Activated CD4-positive, alpha-beta T cell treated with anti-CD3 and anti-CD28 coated beads, Interleukin-10, Interleukin-2, amounts not matched to agents 100 ng/mL and 50 ng/mL, durations not matched to agents 16 hours and 8 hours (primary cell): Measurements from ENCODE around the gene SNX25.
"Not testable (repeated sequence)": the region's sequence is repeated elsewhere in the genome, so short reads cannot be mapped to it uniquely, and the experiment has no call there.

Experiments
- DNase-seq: peaks from one replicate; pipeline ENCODE4 v3.0.0-alpha.2; 2020

Gene SNX25

DNA sequence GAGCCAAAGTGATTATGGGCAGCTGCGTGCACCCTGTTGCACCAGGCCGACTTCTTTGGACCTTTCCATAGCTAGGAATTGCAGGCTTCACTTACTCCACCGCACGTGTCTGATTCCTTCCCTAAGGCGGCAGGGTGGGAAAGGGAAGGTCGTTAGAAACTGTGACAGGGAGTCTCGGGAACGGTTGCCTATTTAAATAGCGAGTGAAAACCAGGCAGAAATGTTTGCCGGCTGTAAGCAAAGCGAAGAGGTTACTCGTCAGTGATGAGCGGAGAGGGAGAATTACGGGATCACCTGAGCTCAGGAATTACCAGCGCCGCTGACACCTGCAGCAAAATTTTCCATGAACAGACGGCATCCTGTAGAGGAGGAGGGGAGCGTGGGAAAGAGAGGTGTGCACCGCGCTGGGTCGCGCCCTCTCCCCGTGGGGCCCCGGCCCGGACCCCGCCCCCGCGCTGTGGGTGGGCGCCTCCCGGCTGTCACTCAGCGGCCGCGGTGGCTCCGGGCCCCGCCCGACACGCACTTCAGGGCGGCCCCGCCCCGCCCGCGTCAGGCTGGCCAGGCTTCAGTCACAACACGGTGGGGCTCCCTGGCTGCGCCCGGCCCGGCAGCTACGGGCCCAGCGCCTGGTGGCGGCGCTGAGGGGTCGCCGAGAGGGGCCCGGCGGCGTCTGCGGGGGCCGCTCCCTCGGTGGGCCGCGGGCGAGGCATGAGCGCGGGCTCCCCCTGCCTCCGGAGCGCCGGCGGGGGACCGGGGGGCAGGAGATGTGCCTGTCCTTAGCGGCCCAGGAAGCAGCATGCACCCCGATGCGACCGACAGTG lies at the start of gene SNX25:
Gene SNX25 (plus strand): TSS at position 568 of the 821 bp plus-strand sequence. CDS start 229 bp downstream, at position 797.
- DNase-seq, result peak; percentile 94

DNA sequence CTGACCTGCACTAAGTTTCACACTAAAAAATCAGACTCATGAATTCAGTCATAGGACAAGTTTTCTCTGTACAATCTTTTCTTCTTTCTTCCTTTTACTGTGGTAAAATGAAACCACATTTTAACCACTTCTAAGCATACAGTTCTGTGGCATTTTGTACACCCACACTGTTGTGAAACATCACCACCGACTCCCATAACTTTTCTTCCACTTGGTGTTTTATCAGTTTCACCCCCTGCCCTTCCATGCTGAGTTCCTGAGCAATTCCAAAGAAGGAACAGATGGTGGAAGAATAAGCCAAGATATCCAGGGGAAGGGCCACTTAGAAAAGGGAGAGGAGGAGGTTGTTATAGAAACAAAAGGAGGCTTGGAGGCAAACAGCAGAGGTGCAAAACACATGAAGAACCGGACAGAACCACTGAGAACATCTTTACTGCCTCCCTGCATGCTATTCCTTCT lies 43.8 kb upstream of the SNX25 start:
- DNase-seq, result peak; percentile 81

DNA sequence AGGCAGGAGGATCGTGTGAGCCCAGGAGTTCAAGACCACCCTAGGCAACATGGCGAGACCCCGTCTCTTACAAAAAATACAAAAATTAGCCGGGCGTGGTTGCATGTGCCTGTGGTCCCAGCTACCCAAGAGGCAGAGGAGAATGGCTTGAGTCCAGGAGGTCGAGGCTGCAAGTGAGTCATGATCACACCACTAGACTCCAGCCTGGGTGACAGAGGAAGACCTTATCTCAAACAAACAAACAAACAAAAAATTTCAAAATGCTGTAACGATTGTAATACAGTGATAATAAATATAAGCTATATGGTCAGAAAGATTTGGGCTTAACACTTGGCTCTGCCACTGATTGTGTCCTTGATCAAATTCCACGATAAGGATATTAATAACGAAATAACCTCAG lies 42.2 kb upstream of the SNX25 start:
- no peak for DNase-seq

DNA sequence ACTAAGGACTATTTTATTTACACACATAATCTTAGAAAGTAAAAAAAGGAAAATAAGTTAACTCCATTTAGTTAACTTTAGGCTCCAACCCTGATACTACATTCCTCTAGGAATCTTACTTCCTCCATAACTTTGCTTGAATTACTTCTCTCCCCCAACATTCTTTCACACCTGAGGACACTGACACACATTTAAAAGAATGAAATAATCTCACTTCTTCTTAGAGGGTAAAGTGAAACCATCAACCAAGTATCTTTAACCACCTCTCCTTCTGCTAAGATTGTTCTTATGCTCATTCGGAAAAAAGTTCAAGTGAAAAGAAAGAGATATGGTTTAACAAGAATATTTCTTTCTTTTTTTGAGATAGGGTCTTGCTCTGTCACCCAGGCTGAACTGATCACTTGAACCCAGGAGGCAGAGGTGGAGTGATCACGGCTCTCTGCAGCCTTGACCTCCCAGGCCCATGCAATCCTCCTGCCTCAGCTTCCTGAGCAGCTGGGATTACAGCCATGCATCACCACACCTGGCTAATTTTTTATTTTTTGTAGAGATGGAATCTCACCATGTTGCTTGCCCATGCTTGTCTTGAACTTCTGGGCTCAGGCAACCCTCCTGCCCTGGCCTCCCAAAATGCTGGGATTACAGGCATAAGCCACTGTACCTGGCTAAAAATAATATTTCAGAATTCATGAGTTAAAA lies 37.9 kb upstream of the SNX25 start:
- DNase-seq, result no peak

DNA sequence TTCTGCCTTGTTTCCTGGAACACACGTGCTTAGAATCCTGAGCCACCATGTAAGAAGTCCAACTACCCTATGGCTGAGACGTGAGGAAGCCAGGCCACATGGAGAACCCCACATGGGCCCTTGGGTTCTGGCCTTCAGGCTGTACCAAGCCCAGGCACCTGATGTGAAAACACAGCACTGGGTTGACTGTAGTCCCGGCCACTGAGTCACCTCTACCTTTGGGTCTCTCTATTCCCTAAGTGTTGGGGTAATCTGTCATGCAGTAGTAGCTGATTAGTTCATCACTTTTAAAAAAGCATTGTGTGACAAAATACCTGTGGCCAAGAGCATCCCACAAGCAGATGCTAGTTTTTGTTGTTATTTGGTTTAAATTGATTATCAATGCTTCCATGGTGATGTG lies 29.9 kb upstream of the SNX25 start:
- DNase-seq, result peak; percentile 10

- DNase-seq, result no peak
Measured at GRCh38 chr4:185182239-185182638, 27.2 kb upstream of the SNX25 start.

DNA sequence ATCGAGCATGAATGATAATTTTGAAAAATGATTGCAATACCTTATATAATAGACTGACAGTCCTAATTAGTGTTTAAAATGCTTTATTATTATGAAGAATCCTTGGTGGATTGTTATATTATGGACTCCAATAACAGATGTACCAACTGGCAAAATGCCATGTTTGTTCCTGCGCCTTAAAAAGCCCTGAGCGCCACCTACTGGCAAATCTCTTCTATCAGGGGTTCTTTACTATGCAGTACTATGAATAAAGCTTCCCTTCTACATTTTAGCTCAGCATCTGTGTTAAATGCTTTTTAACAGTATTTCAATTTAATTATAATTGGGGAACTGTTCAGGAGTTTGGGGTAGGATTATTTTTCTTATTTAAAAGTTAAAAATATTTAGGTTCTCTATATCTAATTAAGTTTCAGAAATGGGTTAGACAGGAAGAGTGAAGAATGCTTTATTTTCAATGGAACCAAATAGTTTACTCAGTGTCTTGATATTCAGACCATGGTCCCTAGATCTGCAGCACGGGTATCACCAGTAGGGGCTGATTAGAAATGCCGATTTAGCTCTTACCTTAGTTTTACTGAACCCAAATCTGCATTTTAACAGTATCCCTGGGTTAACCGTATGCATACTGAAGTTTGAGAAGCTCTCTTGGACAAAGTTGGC lies 25.6 kb upstream of the SNX25 start:
- DNase-seq, result peak; percentile 78

GRCh38 chr4:185186769-185187168 lies 22.6 kb upstream of the SNX25 start:
- no peak for DNase-seq

- no peak for DNase-seq
Measured at GRCh38 chr4:185189606-185190305, 19.6 kb upstream of the SNX25 start.

DNA sequence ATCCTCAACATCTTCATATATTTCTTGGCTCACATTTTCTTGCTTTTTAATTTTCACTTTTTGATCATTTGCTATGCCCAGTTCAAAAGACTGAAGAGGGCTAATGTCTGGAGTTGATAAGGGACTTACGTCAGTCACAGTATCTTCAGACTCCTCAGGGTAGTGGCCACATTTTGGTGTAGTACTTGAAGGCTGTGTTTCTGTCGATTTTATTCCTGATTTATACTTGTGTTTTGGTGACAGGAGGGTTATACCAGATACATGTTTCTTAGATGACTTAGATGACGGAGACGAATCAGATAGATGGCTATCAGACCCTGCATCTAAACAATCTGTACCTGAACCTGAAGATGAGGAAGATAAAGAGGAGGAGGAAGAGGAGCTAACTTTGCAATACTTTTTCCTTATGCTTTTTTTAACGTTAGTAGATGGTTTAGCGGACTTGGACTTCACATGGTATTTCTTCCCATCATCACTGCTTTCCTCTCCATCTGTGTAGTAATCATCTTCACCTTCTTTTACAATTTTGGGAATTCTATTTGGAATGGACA lies 19.0 kb upstream of the SNX25 start:
- DNase-seq, result no peak

DNA sequence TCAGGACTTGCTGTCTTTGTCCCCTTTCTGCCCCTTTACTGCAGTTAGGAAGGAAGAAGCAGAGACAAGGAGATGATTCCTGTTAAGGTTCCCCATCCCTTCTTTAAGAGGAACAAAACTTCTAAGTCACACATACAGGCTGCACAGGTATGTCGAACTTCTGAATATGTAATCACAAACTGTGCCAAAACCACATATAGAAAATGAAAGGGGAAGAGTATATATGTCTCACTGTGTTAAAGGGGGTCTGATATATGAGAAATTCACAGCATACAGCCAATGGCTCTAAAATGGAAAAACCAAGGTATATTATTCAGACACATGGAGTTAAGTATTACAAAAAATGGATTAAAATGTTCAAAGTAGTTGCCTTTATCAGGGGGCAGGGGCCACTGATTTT lies 17.3 kb upstream of the SNX25 start:
- DNase-seq, result no peak

DNA sequence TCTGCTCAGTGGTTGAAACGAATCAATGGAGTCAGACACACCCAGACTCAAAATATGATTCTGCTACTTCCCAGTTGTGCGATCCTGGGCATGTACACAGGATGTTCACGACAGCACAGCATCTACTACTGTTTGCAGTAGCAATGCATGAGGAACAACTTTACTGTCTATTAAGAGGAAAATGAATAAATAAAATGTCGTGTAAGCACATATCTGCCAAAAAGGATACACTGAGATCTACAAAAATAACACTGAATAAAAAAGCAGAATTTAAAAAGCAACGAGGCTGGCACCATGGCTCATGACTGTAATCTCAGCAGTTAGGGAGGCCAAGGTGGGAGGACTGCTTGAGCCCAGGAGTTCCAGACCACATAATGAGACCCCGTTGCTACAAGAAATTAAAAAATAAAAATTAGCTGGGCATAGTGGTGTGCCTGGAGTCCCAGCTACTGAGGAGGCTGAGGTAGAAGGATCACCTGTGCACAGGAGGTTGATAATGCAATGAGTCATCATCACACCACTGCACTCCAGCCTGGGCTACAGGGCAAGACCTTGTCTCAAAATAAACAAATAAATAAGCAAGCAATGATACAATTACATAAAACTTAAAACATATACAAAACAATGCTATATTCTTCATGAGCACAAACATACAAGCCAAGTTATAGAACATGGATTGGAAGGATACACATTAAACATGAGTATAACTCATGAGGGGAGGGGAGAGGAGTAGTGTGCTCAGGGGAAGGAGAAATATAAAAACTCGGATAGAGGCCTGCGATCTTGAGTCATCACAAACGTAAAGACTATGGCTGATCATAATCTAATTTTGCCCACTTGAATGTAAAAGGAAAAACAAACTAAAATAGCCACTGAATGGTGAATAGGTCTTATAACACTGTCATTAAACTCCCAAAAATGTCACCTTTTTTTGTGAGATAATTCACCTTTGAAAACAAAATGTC lies 14.2 kb upstream of the SNX25 start:
- no peak for DNase-seq

DNA sequence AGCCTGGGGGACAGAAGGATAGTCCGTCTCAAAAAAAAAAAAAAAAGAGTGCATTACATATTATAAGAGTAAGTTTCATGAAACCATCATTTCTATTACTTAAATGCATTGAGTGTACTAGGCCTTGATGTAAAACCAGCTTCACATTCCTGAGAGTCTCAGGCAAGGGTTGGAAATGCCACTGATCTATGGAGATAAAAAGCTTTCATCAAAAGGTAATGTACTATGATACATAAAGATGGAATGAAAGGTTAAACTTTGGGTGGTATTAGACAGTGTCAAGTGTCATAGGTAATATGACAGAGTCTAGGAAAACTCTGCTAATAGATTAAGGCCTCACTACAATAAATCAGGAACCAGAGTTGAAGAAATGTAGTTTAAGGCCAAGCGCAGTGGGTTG lies 13.0 kb upstream of the SNX25 start:
- DNase-seq, result no peak

DNA sequence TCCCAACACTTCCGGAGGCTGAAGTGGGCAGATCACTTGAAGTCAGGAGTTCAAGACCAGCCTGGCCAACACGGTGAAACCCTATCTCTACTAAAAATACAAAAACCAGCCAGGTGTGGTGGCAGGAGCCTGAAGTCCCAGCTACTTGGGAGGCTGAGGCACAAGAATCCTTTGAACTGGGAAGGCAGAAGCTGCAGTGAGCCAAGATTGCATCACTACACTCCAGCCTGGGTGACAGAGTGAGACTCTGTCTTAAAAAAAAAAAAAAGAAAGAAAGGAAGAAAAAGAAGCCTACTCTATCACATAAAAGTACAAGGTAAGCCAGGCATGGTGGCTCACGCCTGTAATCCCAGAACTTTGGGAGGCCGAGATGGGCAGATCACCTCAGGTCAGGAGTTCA lies 11.2 kb upstream of the SNX25 start:
- not testable (repeated sequence) for DNase-seq

- DNase-seq, result no peak
Measured at GRCh38 chr4:185201977-185202962, 7.1 kb upstream of the SNX25 start.

- DNase-seq, result no peak
Measured at GRCh38 chr4:185202984-185203485, 6.4 kb upstream of the SNX25 start.

- DNase-seq, result peak; percentile 84
Measured at GRCh38 chr4:185203486-185204237, 5.7 kb upstream of the SNX25 start, which contains the start of gene CFAP97. TSS of gene CFAP97 (minus strand) at chr4:185204000. CDS start at chr4:185191196, 12,804 bp downstream.

DNA sequence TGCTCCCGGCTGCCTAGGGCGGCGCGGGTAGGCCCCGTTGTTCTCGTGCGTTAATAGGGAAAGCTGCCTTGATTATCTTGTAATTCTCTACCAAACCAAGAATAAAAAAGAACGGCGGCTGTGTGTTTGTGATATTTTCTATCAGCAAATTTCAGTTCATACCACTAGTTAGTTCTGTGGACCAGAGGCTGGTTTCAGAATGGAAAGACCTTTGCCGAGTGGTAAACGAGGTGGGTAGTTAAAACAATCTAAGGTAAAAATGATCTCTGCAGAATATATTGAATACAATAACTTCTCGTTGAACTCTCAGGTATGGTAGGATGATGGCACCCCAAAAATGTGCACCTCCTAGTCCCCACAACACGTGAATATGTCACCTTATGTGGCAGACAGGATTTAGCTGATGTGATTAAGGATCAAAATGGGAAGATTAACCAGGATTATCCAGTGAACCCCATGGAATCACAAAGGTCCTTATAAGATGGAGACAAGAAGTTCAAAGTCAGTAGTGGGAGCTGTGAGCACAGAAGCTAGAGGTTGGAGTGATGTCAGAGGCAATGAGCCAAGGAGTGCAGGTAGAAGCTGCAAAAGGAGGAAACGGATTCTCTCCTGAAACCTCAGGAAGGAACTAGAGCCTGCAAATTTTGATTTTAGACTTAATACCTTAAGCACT lies 5.0 kb upstream of the SNX25 start:
- peak; percentile 23 for DNase-seq
